Retina (tissue), 1 donor: ENCODE results near the gene C1QTNF3.
"Not testable (repeated sequence)": the region's sequence is repeated elsewhere in the genome, so short reads cannot be mapped to it uniquely, and the experiment has no call there.

ENCODE experiments used
- DNase-seq: peaks from one replicate; pipeline ENCODE4 v3.0.0-alpha.2; 2016

Gene C1QTNF3

GRCh38 chr5:34017254-34017653, 25.8 kb downstream of the C1QTNF3 start:
- no peak for DNase-seq

- no peak for DNase-seq
These were observed 26.3 kb downstream of the C1QTNF3 start for GRCh38 chr5:34016750-34017149.

GRCh38 chr5:34016222-34016621, 26.8 kb downstream of the C1QTNF3 start:
- no peak for DNase-seq

- DNase-seq, result no peak
These were observed 27.7 kb downstream of the C1QTNF3 start for GRCh38 chr5:34015120-34015822.

GRCh38 chr5:34014626-34015025, 28.4 kb downstream of the C1QTNF3 start:
- no peak for DNase-seq

- no peak for DNase-seq
These were observed 29.5 kb downstream of the C1QTNF3 start for GRCh38 chr5:34013547-34013946.

GRCh38 chr5:34012791-34013190, 30.2 kb downstream of the C1QTNF3 start:
- DNase-seq, result no peak

- DNase-seq, result no peak
These were observed 31.5 kb downstream of the C1QTNF3 start for GRCh38 chr5:34011536-34011935.

GRCh38 chr5:34010146-34010545, 32.9 kb downstream of the C1QTNF3 start:
- DNase-seq, result not testable (repeated sequence)

GRCh38 chr5:34009610-34010009, 33.4 kb downstream of the C1QTNF3 start:
- DNase-seq, result no peak

GRCh38 chr5:34008802-34009201, 34.2 kb downstream of the C1QTNF3 start:
- no peak for DNase-seq

- DNase-seq, result peak; percentile 96
These were observed 35.1 kb downstream of the C1QTNF3 start, which contains the start of gene AMACR for GRCh38 chr5:34007621-34008600. TSS of gene AMACR (minus strand) at chr5:34008050. CDS start at chr5:34008019, 31 bp downstream.

GRCh38 chr5:34007201-34007620, 35.8 kb downstream of the C1QTNF3 start:
- no peak for DNase-seq

- no peak for DNase-seq
These were observed 37.3 kb downstream of the C1QTNF3 start for GRCh38 chr5:34005681-34006080.

GRCh38 chr5:34005211-34005610, 37.8 kb downstream of the C1QTNF3 start:
- no peak for DNase-seq

- no peak for DNase-seq
These were observed 39.1 kb downstream of the C1QTNF3 start for GRCh38 chr5:34003941-34004340.

- DNase-seq, result no peak
These were observed 40.2 kb downstream of the C1QTNF3 start for GRCh38 chr5:34002629-34003328.

- DNase-seq, result peak; percentile 15
These were observed 41.7 kb downstream of the C1QTNF3 start for GRCh38 chr5:34001241-34001841.

- DNase-seq, result no peak
These were observed 43.0 kb downstream of the C1QTNF3 start for GRCh38 chr5:33999978-34000377.

GRCh38 chr5:33997331-33997983, 45.6 kb downstream of the C1QTNF3 start:
- DNase-seq, result peak; percentile 43

GRCh38 chr5:33995865-33996264, 47.1 kb downstream of the C1QTNF3 start:
- no peak for DNase-seq

GRCh38 chr5:33994845-33995244, 48.2 kb downstream of the C1QTNF3 start:
- no peak for DNase-seq
